A204.1 (cell line): ENCODE results near the gene CD53.
"Not testable (repeated sequence)": the region's sequence is repeated elsewhere in the genome, so short reads cannot be mapped to it uniquely, and the experiment has no call there.

Experiments used
- FAIRE-seq: peaks from 2 replicates; lab custom pipeline; 2012; peaks lifted over from hg19 to GRCh38; lab: Jason Lieb, UNC

The CD53 gene

GRCh38 chr1:110872745-110873720, at the start of gene CD53:
Gene CD53 (plus strand): TSS chr1:110873148. CDS start chr1:110891409, 18,261 bp downstream.
- FAIRE-seq: no peak

DNA sequence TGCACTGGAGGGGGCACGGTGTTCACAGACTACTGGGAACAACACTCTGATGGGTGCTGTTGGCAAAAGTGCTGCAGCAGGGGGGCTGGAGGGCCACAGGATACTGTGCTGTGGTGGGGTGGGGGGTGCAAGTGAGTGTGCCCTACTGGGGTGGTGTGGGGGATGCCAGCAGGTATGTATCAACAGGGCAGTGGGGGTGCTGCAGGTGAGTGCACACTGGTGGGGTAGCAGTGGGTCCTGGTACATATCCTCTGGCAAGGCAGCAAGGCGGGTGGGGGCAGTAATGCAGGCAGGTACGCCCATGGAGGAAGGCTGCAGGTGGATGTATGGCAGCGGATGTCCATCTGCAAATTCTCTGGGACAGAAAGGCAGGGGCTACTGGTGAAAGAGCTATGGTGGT, 48.8 kb upstream of the CD53 start:
- no peak for FAIRE-seq

DNA sequence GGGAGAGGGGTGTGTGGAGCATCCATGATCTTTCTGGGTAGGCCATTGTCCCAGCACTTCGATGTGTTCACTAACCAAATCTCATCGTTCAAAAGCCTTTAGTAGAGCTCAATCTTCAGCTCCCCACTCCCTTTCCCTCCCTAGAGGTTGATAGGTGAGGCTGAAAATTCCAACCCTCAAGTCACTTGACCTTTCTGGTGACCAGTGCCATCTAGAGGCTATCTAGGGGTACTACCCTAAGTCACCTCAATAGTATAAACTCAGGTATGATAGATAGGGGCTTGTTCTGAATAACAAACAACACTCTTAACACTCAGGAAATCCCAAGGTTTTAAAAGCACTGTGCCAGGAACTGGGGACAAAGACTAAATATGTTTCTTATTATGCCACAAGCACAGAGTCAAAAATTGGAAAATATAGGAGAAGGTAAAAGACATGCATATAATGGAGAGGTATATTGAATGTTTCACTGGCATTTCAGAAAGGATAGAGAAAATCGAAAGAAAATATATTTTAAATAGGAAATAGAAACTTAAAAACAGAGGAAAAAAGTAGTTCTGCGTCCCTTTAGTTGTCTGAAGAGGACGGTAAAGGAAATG, 42.9 kb upstream of the CD53 start:
- no peak for FAIRE-seq

- not testable (repeated sequence) for FAIRE-seq
Observed at GRCh38 chr1:110833779-110834178, 39.2 kb upstream of the CD53 start.

DNA sequence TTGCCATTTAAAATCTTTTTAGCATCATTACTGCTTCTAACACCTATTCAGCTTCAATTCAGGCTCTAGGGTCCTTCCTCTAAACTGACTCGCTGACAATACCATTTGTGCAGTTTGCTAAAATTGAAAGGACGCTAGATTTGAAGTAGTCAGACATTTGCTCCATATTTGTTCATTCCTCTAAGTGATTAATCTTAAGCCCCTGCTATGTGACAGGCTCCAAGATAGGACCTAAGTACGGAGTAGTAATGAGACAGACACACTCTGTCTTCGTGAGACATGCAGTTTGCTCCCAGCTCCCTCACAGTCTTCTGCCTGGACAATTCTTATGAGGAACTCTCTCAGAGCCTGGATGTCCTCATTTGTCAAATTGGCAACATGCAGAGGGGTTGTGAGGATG, 26.1 kb upstream of the CD53 start:
- FAIRE-seq: no peak

GRCh38 chr1:110850145-110850544, 22.8 kb upstream of the CD53 start:
- no peak for FAIRE-seq

GRCh38 chr1:110850627-110851026, 22.3 kb upstream of the CD53 start:
- no peak for FAIRE-seq

DNA sequence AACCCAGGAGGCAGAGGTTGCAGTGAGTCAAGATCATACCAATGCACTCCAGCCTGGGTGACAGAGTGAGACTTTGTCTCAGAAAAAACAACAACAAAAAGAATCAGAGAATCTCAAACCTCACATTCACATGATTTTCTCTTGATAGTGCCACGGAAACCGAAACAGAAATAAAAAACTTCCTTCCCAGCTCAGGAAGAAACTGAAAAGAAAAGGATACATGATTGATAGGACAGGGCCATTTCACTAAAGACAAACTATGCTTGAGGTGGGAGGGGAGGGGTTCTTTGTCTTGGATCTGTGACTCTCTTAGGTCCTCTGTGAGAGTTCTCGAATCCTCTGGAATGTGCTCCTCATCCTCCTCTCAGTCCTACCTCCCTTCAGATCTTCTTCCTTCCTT, 19.8 kb upstream of the CD53 start:
- FAIRE-seq: no peak

DNA sequence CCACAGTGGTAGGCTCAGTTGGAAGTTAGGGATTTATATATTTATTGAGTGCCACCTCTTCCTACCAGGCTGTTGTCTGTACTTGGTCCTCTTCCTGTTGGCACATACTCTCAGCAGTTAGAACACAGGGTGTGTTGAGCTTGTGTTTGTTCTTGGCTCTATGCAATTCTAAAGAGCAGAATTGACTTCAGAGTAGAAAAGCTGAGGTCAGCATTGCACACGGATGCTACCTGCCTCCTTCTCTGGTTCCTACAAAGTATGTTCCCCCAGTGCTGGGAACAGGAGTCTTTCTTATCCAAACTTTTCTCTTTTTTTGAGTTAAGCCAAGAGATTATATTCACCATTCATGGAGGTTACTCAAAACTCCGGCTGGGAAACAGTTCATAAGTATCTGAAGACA, 16.5 kb upstream of the CD53 start:
- no peak for FAIRE-seq

- no peak for FAIRE-seq
Observed at GRCh38 chr1:110857964-110858948, 14.7 kb upstream of the CD53 start.

GRCh38 chr1:110859062-110859461, 13.9 kb upstream of the CD53 start:
- no peak for FAIRE-seq

- no peak for FAIRE-seq
Observed at GRCh38 chr1:110860174-110860573, 12.8 kb upstream of the CD53 start.

- FAIRE-seq: not testable (repeated sequence)
Observed at GRCh38 chr1:110860620-110861019, 12.3 kb upstream of the CD53 start.

DNA sequence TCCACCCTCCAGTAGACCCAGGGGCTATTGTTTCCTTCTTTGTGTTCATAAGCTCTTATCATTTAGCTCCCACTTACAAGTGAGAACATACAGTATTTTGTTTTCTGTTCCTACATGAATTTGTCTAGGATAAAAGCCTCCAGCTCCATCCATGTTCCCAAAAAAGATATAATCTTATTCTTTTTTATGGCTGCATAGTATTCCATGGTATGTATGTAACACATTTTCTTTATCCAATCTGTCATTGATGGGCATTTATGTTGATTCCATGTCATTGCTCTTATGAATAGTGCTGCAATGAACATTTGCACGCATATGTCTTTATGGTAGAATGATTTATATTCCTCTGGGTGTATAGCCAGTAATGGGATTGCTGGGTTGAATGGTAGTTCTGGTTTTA, 11.0 kb upstream of the CD53 start:
- FAIRE-seq: not testable (repeated sequence)

GRCh38 chr1:110864287-110864686, 8.7 kb upstream of the CD53 start:
- no peak for FAIRE-seq

DNA sequence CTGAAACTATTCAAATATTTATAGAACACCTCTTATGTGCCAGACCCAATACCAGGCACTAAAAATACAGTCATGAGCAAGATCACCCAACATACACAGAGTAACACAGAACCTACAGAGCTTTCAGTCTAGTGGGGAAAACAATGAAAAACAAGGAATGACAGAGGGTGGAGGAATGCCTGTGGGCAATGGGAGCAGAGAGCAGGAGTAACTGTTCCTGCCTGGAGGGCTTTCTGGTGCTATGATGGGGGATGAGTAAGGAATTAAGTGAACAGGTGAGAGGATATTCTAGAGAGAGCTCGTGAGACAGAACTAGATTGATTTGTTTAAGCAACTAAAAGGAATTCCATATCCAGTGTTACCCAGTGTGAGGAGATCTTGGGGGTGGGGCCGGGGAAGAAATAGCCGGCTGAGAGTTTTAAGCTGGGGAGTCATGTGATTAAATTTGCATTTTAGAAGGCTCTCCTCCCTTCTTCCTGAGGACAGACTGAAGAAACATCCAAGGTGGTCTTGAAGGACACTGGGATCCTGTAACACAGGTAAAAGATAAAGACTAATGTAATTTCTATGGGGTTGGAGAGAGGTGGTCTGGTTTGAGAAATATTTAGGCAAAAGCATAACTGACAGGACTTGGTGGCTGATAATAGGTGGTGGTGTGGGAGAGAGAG, 2.1 kb upstream of the CD53 start:
- no peak for FAIRE-seq

DNA sequence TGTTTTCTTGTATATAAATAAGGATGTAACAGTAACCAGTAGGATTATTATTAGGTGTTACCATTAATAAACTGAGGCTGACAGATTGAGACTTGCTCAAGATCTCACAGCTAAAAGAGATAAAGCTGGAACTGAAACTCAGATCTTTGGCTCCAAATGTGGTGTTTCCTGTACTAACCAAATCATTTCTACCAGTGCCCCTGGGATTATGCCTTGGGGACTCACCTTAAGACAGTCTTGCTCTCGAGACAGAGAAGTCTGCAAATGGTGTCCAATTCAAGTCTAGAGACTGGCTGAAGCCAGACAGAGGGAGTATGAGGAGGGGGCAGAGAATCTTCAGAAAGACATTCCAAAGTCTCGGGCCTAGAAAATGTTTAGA, 593 bp upstream of the CD53 start:
- no peak for FAIRE-seq

GRCh38 chr1:110873856-110874255, 908 bp downstream of the CD53 start:
- no peak for FAIRE-seq

GRCh38 chr1:110874324-110875215, 1.6 kb downstream of the CD53 start:
- no peak for FAIRE-seq

DNA sequence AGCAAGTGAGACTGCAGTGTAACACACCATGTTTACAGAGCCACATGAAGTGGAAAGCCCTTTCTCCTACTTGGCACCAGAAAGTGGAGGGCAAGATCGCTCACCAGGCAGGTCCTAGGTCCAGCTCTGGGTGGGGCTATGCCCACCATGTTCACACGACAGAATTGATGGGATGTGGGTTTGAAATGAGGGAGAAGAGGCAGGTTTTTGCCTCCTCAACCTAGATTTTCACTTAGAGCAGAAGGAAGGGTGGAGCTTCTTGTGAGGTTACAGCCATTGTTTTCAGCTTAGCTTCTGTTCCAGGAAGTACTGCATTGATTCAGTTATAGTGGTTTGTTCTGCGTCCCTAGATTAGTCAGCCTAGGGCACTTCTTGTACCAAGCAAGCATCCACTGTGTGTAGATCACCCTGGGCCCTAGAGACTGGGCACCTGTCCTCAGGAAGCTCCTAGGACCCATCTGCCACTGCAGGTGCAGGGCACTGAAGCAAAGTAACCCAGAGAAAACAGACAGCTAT, 2.3 kb downstream of the CD53 start:
- FAIRE-seq: no peak
